ENCODE measurements around the gene GSTA1. TPM values are rescaled to one million over a fixed set of nuclear protein-coding genes. Genes with fewer than 3 reads are reported as not detected.
"Not testable (repeated sequence)": the region's sequence is repeated elsewhere in the genome, so short reads cannot be mapped to it uniquely, and the experiment has no call there.

Gene GSTA1
- total and polyA plus RNA-seq, 9 of the 15 experiments (the other 6 are each of a cell fraction or from before 2014, with no cell fraction given), result 0.42 TPM; not detected in 8

DNA sequence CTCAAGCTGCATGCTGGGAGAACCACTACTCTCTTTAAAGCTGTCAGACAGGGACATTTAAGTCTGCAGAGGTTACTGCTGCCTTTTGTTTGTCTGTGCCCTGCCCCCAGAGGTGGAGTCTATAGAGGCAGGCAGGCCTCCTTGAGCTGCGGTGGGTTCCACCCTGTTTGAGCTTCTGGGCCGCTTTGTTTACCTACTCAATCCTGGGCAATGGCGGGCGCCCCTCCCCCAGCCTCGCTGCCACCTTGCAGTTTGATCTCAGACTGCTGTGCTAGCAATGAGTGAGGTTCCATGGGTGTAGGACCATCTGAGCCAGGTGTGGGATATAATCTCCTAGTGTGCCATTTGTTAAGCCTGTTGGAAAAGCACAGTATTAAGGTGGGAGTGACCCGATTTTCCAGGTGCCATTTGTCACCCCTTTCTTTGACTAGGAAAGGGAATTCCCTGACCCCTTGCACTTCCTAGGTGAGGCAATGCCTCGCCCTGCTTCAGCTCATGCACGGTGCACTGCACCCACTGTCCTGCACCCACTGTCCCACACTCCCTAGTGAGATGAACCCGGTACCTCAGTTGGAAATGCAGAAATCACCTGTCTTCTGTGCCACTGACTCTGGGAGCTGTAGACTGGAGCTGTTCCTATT is 26.8 kb downstream of the GSTA1 start:
- WGBS (ENCODE audit: insufficient coverage, low coverage, missing lambda C conversion rate), result under 1% methylated on average over 7 of the region's 9 CpGs
- ATAC-seq; H3K9me1 ChIP-seq (ENCODE audit: control insufficient read depth, insufficient read depth, low read length); in situ Hi-C loops (cut with MboI); H3K4me2 ChIP-seq (ENCODE audit: insufficient read depth, low read length); H3K79me2 ChIP-seq (ENCODE audit: control insufficient read depth, insufficient read depth, low read length); H3K4me1 ChIP-seq (replicated peaks in 1 of 2; ENCODE audit: control insufficient read depth in 2 of 2, insufficient read depth in 2 of 2, low read length in 2 of 2); CTCF ChIA-PET (ENCODE audit: low intra/inter-chr PET ratio); H3K27me3 ChIP-seq (ENCODE audit: control insufficient read depth in 2 of 2, insufficient read depth in 2 of 2, low read length in 2 of 2); POLR2A ChIA-PET; H3K36me3 ChIP-seq (ENCODE audit: control insufficient read depth, insufficient read depth, low read length); H3K9me3 ChIP-seq (replicated peaks; ENCODE audit: control insufficient read depth, insufficient read depth, low read depth, low read length); H3K27ac ChIP-seq (ENCODE audit: extremely low read depth, low read depth, low read length); H3K4me3 ChIP-seq; H2AFZ ChIP-seq (ENCODE audit: low read depth, low read length); FAIRE-seq; DNase-seq (ENCODE audit: extremely low read depth in 1 of 4, low spot score in 3 of 4); H3K9ac ChIP-seq (ENCODE audit: insufficient read depth in 1 of 2, low read depth in 2 of 2, low read length in 2 of 2); intact Hi-C loops (cut with micrococcal nuclease); H4K20me1 ChIP-seq (replicated peaks; ENCODE audit: control insufficient read depth, insufficient read depth, low read length); BruUV-seq (replicated peaks): not testable (repeated sequence)

DNA sequence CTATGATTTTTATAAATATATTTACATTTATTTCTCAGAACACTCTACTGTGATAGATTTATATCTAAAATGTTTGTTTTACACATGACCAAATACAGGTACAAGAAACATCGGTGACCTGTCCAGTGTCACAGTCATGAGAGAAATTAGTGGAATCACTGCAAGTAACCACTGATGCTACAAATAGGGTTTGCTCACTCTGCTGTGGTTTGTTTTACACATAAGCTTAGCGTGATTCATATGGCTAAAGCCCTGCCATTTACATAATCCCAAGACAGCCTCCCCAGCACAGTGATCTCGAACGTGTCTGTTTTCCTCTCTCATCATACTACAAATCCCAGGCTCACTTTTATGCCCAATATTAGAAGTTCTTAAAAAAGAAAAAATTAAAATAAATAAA is 34.2 kb downstream of the GSTA1 start:
- H2AFZ ChIP-seq (ENCODE audit: low read depth, low read length); H3K9ac ChIP-seq (ENCODE audit: insufficient read depth in 1 of 2, low read depth in 2 of 2, low read length in 2 of 2); H3K27ac ChIP-seq (ENCODE audit: extremely low read depth, low read depth, low read length); FAIRE-seq; ATAC-seq; H3K79me2 ChIP-seq (ENCODE audit: control insufficient read depth, insufficient read depth, low read length); DNase-seq (ENCODE audit: extremely low read depth in 1 of 4, low spot score in 3 of 4); H3K4me3 ChIP-seq; H3K27me3 ChIP-seq (ENCODE audit: control insufficient read depth in 2 of 2, insufficient read depth in 2 of 2, low read length in 2 of 2); H3K4me1 ChIP-seq (replicated peaks in 1 of 2; ENCODE audit: control insufficient read depth in 2 of 2, insufficient read depth in 2 of 2, low read length in 2 of 2); H3K9me3 ChIP-seq (replicated peaks; ENCODE audit: control insufficient read depth, insufficient read depth, low read depth, low read length); BruUV-seq (replicated peaks); H3K4me2 ChIP-seq (ENCODE audit: insufficient read depth, low read length); intact Hi-C loops (cut with micrococcal nuclease); H3K9me1 ChIP-seq (ENCODE audit: control insufficient read depth, insufficient read depth, low read length); H4K20me1 ChIP-seq (replicated peaks; ENCODE audit: control insufficient read depth, insufficient read depth, low read length); H3K36me3 ChIP-seq (ENCODE audit: control insufficient read depth, insufficient read depth, low read length); CTCF ChIA-PET (ENCODE audit: low intra/inter-chr PET ratio): not testable (repeated sequence)
- WGBS (ENCODE audit: insufficient coverage, low coverage, missing lambda C conversion rate), result 0% methylated on average over 4 of the region's 4 CpGs
- in situ Hi-C loops (cut with MboI), result loop anchor here (5.0 kb wide), 1 partner anchor 38 kb away; no protein-coding TSS in a partner anchor
- POLR2A ChIA-PET, result interaction anchor here (0.6 kb wide), 1 partner anchor 10 kb away, joined by 3 read pairs; no protein-coding TSS in a partner anchor

DNA sequence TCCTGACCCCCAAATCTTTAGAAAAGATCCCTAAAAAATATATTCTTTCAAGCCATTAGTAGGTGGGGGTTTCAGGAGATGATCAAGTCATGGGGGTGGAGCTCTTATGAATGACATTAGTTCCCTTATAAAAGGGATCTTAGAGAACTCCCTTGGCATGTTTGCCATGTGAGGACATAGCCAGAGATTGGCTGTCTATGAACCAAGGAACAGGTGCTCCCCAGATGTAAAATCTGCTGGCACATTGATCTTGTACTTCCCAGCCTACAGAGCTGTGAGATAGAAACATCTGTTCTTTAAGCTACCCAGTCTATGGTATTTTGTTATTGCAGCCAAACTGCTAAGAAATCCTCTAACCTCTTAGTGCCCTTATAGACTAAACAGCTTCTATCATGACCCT is 36.0 kb downstream of the GSTA1 start:
- FAIRE-seq; intact Hi-C loops (cut with micrococcal nuclease); ATAC-seq; H3K9me3 ChIP-seq (replicated peaks; ENCODE audit: control insufficient read depth, insufficient read depth, low read depth, low read length); BruUV-seq (replicated peaks); POLR2A ChIA-PET; H3K36me3 ChIP-seq (ENCODE audit: control insufficient read depth, insufficient read depth, low read length); H3K4me2 ChIP-seq (ENCODE audit: insufficient read depth, low read length); H4K20me1 ChIP-seq (replicated peaks; ENCODE audit: control insufficient read depth, insufficient read depth, low read length); H3K9me1 ChIP-seq (ENCODE audit: control insufficient read depth, insufficient read depth, low read length); H3K27ac ChIP-seq (ENCODE audit: extremely low read depth, low read depth, low read length); CTCF ChIA-PET (ENCODE audit: low intra/inter-chr PET ratio); DNase-seq (ENCODE audit: extremely low read depth in 1 of 4, low spot score in 3 of 4); H3K27me3 ChIP-seq (ENCODE audit: control insufficient read depth in 2 of 2, insufficient read depth in 2 of 2, low read length in 2 of 2); H3K79me2 ChIP-seq (ENCODE audit: control insufficient read depth, insufficient read depth, low read length); H3K4me3 ChIP-seq; H2AFZ ChIP-seq (ENCODE audit: low read depth, low read length); H3K9ac ChIP-seq (ENCODE audit: insufficient read depth in 1 of 2, low read depth in 2 of 2, low read length in 2 of 2); H3K4me1 ChIP-seq (replicated peaks in 1 of 2; ENCODE audit: control insufficient read depth in 2 of 2, insufficient read depth in 2 of 2, low read length in 2 of 2): not testable (repeated sequence)
- in situ Hi-C loops (cut with MboI), result loop anchor here (5.0 kb wide), 1 partner anchor 40 kb away; no protein-coding TSS in a partner anchor

All from K562 (cell line).